ENCODE measurements around the gene NEK10.

NEK10 gene

GRCh38 chr3:27345045-27345444 is 24.1 kb downstream of the NEK10 start:
- no peak overlapping the region for H2AFZ ChIP-seq (ENCODE audit: insufficient read depth, low read length, poor library complexity)
- no peak overlapping the region for H2AK5ac ChIP-seq (ENCODE audit: low read length)
- WGBS (ENCODE audit: extremely low coverage, insufficient coverage, insufficient read length): no CpG with 5 or more reads among the region's 2 CpGs

GRCh38 chr3:27344192-27344591 is 25.0 kb downstream of the NEK10 start:
- DNase-seq: no peak
- Histone ChIP-seq H3K9me3 (ENCODE audit: insufficient read depth, low read depth, low read length) (no peaks in the 10 kb centered on the region), H3K36me3 (ENCODE audit: control insufficient read depth in 1 of 2, insufficient read depth in 2 of 2, low read length in 2 of 2) (no peaks in the 10 kb centered on the region), H2BK5ac (ENCODE audit: low read depth, low read length, poor library complexity) (no peak overlapping the region), H3K18ac (ENCODE audit: low read length) (no peak overlapping the region), H2BK12ac (ENCODE audit: low read length) (no peak overlapping the region), H4K8ac (ENCODE audit: low read depth, low read length) (no peak overlapping the region), H3K27ac (ENCODE audit: low read depth, low read length) (no peak overlapping the region), H3K9ac (ENCODE audit: low read length) (no peak overlapping the region), H4K12ac (ENCODE audit: low read depth, low read length) (no peak overlapping the region), H3K4me2 (ENCODE audit: low read length) (no peak overlapping the region), H4K91ac (ENCODE audit: low read depth, low read length) (no peak overlapping the region), H3K27me3 (ENCODE audit: insufficient read depth, low read length) (no peaks in the 10 kb centered on the region), H3K14ac (ENCODE audit: low read length) (no peak overlapping the region), H3K4ac (ENCODE audit: low read depth, low read length) (no peak overlapping the region), H2AFZ (ENCODE audit: insufficient read depth, low read length, poor library complexity) (no peak overlapping the region), H2AK5ac (ENCODE audit: low read length) (no peak overlapping the region), H2BK120ac (ENCODE audit: insufficient read depth, low read length, poor library complexity) (no peak overlapping the region), H3K4me1 (ENCODE audit: control insufficient read depth in 1 of 2, insufficient read depth in 2 of 2, low read length in 2 of 2) (no peaks in the 10 kb centered on the region), H3K79me2 (ENCODE audit: control insufficient read depth, insufficient read depth, low read length, poor library complexity) (no peaks in the 10 kb centered on the region), H3K79me1 (ENCODE audit: low read length) (no peaks in the 10 kb centered on the region), H3K23ac (ENCODE audit: low read length) (no peak overlapping the region), H3K4me3 (ENCODE audit: low read depth, low read length) (no peak overlapping the region)
- no CpG with 5 or more reads among the region's 3 CpGs for WGBS (ENCODE audit: extremely low coverage, insufficient coverage, insufficient read length)

More at GRCh38 chr3:27345045-27345444, 24.1 kb downstream of the NEK10 start:
- no peaks in the 10 kb centered on the region for H3K9me3 ChIP-seq (ENCODE audit: insufficient read depth, low read depth, low read length)
- no peak overlapping the region for H4K12ac ChIP-seq (ENCODE audit: low read depth, low read length)
- no peaks in the 10 kb centered on the region for H3K36me3 ChIP-seq (ENCODE audit: control insufficient read depth in 1 of 2, insufficient read depth in 2 of 2, low read length in 2 of 2)
- H3K18ac ChIP-seq (ENCODE audit: low read length): no peak overlapping the region
- no peak for DNase-seq
- no peaks in the 10 kb centered on the region for H3K27me3 ChIP-seq (ENCODE audit: insufficient read depth, low read length)
- H3K4me1 ChIP-seq (ENCODE audit: control insufficient read depth in 1 of 2, insufficient read depth in 2 of 2, low read length in 2 of 2): no peaks in the 10 kb centered on the region
- no peak overlapping the region for H4K8ac ChIP-seq (ENCODE audit: low read depth, low read length)
- H3K14ac ChIP-seq (ENCODE audit: low read length): no peak overlapping the region
- no peak overlapping the region for H2BK12ac ChIP-seq (ENCODE audit: low read length)
- no peak overlapping the region for H3K9ac ChIP-seq (ENCODE audit: low read length)
- H2BK5ac ChIP-seq (ENCODE audit: low read depth, low read length, poor library complexity): no peak overlapping the region
- no peak overlapping the region for H3K23ac ChIP-seq (ENCODE audit: low read length)
- no peak overlapping the region for H3K4me2 ChIP-seq (ENCODE audit: low read length)
- no peak overlapping the region for H2BK120ac ChIP-seq (ENCODE audit: insufficient read depth, low read length, poor library complexity)
- no peak overlapping the region for H3K4me3 ChIP-seq (ENCODE audit: low read depth, low read length)
- no peaks in the 10 kb centered on the region for H3K79me2 ChIP-seq (ENCODE audit: control insufficient read depth, insufficient read depth, low read length, poor library complexity)
- H3K79me1 ChIP-seq (ENCODE audit: low read length): no peaks in the 10 kb centered on the region
- H3K4ac ChIP-seq (ENCODE audit: low read depth, low read length): no peak overlapping the region
- no peak overlapping the region for H3K27ac ChIP-seq (ENCODE audit: low read depth, low read length)
- no peak overlapping the region for H4K91ac ChIP-seq (ENCODE audit: low read depth, low read length)

GRCh38 chr3:27342267-27342666 is 26.9 kb downstream of the NEK10 start:
- no peak for DNase-seq
- Histone ChIP-seq H4K91ac (ENCODE audit: low read depth, low read length) (no peak overlapping the region), H2BK120ac (ENCODE audit: insufficient read depth, low read length, poor library complexity) (no peak overlapping the region), H3K4me1 (ENCODE audit: control insufficient read depth in 1 of 2, insufficient read depth in 2 of 2, low read length in 2 of 2) (no peaks in the 10 kb centered on the region), H3K79me2 (ENCODE audit: control insufficient read depth, insufficient read depth, low read length, poor library complexity) (no peaks in the 10 kb centered on the region), H3K18ac (ENCODE audit: low read length) (no peak overlapping the region), H3K14ac (ENCODE audit: low read length) (no peak overlapping the region), H4K8ac (ENCODE audit: low read depth, low read length) (no peak overlapping the region), H3K9ac (ENCODE audit: low read length) (no peak overlapping the region), H3K23ac (ENCODE audit: low read length) (no peak overlapping the region), H3K79me1 (ENCODE audit: low read length) (no peaks in the 10 kb centered on the region), H3K4me2 (ENCODE audit: low read length) (no peak overlapping the region), H3K27me3 (ENCODE audit: insufficient read depth, low read length) (no peaks in the 10 kb centered on the region), H2AK5ac (ENCODE audit: low read length) (no peak overlapping the region), H3K9me3 (ENCODE audit: insufficient read depth, low read depth, low read length) (no peaks in the 10 kb centered on the region), H2BK12ac (ENCODE audit: low read length) (no peak overlapping the region), H3K36me3 (ENCODE audit: control insufficient read depth in 1 of 2, insufficient read depth in 2 of 2, low read length in 2 of 2) (no peaks in the 10 kb centered on the region), H2BK5ac (ENCODE audit: low read depth, low read length, poor library complexity) (no peak overlapping the region), H3K27ac (ENCODE audit: low read depth, low read length) (no peak overlapping the region), H4K12ac (ENCODE audit: low read depth, low read length) (no peak overlapping the region), H3K4ac (ENCODE audit: low read depth, low read length) (no peak overlapping the region), H2AFZ (ENCODE audit: insufficient read depth, low read length, poor library complexity) (no peak overlapping the region), H3K4me3 (ENCODE audit: low read depth, low read length) (no peak overlapping the region)
- WGBS (ENCODE audit: extremely low coverage, insufficient coverage, insufficient read length): no CpG with 5 or more reads among the region's 1 CpG

GRCh38 chr3:27340534-27340933 is 28.6 kb downstream of the NEK10 start:
- no peaks in the 10 kb centered on the region for H3K4me1 ChIP-seq (ENCODE audit: control insufficient read depth in 1 of 2, insufficient read depth in 2 of 2, low read length in 2 of 2)
- H3K4me3 ChIP-seq (ENCODE audit: low read depth, low read length): no peak overlapping the region
- H2AK5ac ChIP-seq (ENCODE audit: low read length): no peak overlapping the region
- WGBS (ENCODE audit: extremely low coverage, insufficient coverage, insufficient read length): no CpG with 5 or more reads among the region's 1 CpG
- H2AFZ ChIP-seq (ENCODE audit: insufficient read depth, low read length, poor library complexity): no peak overlapping the region
- no peak overlapping the region for H3K9ac ChIP-seq (ENCODE audit: low read length)
- H3K23ac ChIP-seq (ENCODE audit: low read length): no peak overlapping the region
- no peak overlapping the region for H4K12ac ChIP-seq (ENCODE audit: low read depth, low read length)
- H3K4me2 ChIP-seq (ENCODE audit: low read length): no peak overlapping the region
- H3K79me2 ChIP-seq (ENCODE audit: control insufficient read depth, insufficient read depth, low read length, poor library complexity): no peaks in the 10 kb centered on the region
- no peak overlapping the region for H4K8ac ChIP-seq (ENCODE audit: low read depth, low read length)
- H3K79me1 ChIP-seq (ENCODE audit: low read length): no peaks in the 10 kb centered on the region
- H2BK12ac ChIP-seq (ENCODE audit: low read length): no peak overlapping the region
- no peaks in the 10 kb centered on the region for H3K36me3 ChIP-seq (ENCODE audit: control insufficient read depth in 1 of 2, insufficient read depth in 2 of 2, low read length in 2 of 2)
- no peaks in the 10 kb centered on the region for H3K27me3 ChIP-seq (ENCODE audit: insufficient read depth, low read length)
- DNase-seq: no peak
- H3K27ac ChIP-seq (ENCODE audit: low read depth, low read length): no peak overlapping the region
- no peak overlapping the region for H3K14ac ChIP-seq (ENCODE audit: low read length)
- H2BK5ac ChIP-seq (ENCODE audit: low read depth, low read length, poor library complexity): no peak overlapping the region
- H2BK120ac ChIP-seq (ENCODE audit: insufficient read depth, low read length, poor library complexity): no peak overlapping the region
- no peak overlapping the region for H3K18ac ChIP-seq (ENCODE audit: low read length)
- H4K91ac ChIP-seq (ENCODE audit: low read depth, low read length): no peak overlapping the region
- no peak overlapping the region for H3K4ac ChIP-seq (ENCODE audit: low read depth, low read length)
- H3K9me3 ChIP-seq (ENCODE audit: insufficient read depth, low read depth, low read length): no peaks in the 10 kb centered on the region
